ENCODE data around the gene SPACA1.
"Not testable (repeated sequence)": the region's sequence is repeated elsewhere in the genome, so short reads cannot be mapped to it uniquely, and the experiment has no call there.

The SPACA1 gene, protein sequence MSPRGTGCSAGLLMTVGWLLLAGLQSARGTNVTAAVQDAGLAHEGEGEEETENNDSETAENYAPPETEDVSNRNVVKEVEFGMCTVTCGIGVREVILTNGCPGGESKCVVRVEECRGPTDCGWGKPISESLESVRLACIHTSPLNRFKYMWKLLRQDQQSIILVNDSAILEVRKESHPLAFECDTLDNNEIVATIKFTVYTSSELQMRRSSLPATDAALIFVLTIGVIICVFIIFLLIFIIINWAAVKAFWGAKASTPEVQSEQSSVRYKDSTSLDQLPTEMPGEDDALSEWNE

DNA sequence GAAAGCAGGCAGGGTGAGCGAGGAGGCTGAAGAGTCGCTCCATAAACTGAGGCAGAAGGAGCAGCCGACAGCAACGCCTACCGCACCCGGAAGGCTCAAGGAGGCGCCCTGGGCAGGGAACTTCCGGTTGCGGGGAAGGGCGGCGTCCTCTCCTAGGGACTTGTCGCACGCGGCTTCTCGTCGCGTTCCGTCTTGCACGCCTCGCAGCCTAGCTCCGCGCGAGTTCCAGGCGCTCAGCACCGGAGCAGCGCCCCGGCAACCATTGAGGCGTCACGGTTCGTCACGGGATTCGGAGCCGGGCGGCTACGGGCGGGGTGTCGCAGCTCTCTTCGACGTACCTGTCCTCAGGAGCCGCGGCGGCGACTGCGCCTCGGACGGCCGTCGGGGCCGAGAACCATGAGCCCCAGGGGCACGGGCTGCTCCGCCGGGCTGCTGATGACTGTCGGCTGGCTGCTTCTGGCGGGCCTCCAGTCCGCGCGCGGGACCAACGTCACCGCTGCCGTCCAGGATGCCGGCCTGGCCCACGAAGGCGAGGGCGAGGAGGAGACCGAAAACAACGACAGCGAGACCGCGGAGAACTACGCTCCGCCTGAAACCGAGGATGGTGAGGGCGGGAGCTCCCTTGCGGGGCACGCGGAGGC, at the start of gene SPACA1:
TSS of gene SPACA1 (plus strand) at position 332 of the 641 bp plus-strand sequence. CDS start at position 397, 65 bp downstream.
- no peak for DNase-seq

DNA sequence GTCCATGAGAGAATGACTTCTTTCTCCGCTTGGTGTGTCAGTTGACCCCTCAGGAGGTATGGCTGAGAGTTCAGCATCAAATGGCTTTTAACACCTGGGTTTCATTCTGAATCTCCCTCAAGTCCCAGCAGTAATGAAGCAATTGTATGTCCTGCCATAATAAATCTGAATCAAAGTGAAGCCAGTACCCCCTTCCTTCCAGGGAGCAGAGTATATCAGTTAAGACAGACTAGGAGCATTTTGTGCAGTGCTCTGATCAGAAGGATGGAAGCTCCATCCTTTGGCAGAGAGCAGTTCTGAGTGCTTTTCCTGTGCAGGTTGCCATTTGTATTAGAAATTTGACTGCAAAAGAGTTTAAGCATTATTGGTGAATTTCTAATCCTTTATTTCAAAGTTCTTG, 46.9 kb upstream of the SPACA1 start:
- DNase-seq, result no peak

DNA sequence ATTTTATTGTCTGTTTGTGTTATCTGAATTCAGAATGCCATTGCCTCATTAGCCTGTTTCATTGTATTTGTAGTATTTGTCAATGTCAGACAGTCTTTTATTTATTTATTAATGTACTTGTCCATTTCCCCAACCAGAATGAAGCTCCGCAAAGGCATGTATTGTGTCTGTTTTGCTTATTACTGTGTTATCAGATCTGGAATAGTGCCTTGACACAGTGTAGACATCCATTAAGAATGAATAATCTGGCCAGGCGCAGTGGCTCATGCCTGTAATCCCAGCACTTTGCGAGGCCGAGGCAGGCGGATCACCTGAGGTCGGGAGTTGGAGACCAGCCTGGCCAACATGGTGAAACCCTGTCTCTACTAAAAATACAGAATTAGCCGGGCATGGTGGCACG, 46.4 kb upstream of the SPACA1 start:
- not testable (repeated sequence) for DNase-seq

DNA sequence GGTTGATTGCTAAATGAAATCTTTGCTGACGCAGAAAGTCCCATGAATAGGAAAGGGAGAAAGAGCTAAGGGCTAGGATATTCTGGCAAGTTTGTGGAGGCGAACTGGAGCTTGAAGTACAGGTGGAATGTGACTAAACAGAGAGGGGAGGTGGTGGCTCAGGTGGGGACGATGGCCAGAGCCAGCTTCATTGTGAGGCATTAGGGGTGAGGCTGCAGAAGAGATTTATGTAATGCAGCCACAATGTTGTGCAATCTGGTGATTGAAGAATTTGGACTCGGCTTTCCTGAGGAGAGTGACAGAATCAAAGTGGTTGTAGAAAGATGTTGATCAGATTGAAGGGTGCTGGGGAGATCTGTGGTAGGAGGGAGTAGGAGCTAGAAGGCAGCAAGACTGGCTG, 42.9 kb upstream of the SPACA1 start:
- DNase-seq, result no peak

DNA sequence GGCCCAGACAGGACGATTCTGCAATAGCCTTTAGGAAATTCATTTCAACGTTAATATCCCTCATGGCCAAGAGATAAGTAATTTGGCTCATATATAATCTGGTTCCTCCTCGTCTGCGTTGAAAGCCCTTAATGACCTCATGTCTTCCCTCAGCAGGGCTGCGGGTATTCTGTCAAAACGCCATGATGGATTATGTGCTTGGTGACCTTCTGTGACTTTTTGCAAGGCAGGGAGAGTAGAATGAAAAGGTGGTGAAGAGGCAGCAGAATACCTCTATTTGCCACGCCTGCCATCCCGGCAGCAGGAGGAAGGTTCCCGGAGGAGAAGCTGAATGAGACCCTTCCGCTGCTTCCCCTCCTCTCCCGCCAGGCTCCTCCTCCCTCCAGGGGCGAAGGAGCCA, 41.1 kb upstream of the SPACA1 start:
- DNase-seq, result no peak

DNA sequence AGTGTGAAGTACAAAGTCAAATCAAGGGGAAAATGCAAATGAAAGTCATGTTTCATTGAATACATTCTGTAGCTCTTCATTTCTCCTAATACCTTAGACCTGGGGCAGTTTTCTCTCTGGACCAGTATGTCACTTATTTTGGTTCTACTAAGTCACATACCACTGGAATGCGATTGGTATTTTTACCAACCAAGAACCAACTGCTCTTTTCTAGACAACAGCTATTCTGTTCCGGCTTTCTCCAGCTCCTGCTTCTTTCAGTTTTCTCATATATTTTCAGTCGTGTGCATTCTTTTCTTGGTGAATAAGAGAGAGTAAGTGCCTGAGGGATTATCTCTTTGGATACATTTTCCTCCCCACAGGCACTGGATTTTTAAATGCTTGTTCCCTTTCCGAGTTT, 39.2 kb upstream of the SPACA1 start:
- no peak for DNase-seq

DNA sequence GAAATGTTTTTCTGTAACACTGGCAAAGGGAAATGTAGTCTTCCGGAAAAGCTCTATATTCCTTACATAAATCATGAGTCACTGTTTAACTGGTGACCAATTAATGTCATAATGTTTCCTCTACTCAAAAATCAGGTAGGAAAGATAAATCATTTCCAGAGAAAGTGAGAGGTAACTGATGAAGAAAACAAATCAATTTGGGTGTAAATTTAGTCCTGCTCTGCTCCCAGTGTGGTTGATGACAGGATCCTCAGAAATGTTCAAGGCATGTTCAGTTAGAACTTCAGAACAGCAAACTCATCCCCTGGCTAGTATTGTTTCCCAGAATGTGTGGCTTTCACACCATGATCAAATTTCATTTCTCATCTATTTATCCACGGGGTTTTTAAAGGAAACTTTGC, 38.8 kb upstream of the SPACA1 start:
- no peak for DNase-seq

DNA sequence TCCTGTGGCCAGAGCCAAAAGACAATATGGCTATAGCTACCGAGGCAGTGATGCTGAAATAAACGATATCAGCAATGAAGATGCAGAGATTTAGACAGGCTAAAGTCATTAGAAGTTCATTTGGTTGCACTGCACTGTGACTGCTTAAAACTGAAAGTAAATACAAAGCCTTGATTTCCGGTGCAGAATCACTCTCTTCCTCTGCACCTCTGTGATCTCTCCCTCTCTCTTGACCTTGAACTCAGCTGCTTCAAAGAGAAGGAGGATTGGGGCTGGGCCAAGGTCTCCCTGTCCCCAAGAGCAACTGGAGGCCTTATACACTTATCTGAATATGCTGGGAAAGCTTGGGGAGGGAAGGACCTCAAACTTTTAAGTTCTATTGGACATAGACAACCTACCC, 34.6 kb upstream of the SPACA1 start:
- no peak for DNase-seq

DNA sequence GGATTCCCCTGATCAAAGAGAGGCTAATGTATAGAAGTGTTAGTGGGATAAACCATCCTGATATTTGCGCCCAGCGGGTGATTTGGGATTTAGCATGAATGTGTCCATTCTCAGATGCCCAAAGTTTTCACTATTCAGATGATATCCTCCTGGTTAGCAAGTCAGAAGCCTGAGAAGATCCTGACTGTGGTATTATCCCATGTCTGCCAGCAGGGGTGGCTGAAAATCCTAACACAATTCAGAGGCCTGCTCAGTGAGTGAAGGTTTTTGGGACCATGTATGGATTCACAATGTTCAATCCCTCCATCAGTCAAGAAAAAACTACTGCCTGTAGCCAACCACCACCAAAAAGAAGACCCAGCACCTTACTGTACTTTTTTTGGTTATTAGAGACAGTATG, 34.1 kb upstream of the SPACA1 start:
- no peak for DNase-seq

DNA sequence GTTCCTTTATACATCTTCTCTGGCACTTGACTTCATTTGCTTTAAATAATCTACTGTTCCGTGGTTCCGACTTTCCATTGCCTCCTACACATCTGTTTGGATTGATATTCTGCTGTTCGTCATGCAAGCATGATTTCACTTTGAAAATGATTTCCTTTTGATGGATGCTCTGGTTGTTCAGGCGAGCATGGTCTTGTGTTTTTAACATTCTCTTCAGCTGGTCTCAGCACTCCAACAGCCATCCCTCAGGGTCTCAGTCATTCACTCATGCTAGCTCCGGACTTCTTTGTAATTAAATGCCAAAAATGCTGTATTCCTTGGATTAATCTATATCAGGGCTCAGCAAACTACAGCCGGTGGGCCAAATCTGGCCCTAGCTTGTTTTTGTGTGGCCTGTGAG, 27.2 kb upstream of the SPACA1 start:
- DNase-seq, result no peak

DNA sequence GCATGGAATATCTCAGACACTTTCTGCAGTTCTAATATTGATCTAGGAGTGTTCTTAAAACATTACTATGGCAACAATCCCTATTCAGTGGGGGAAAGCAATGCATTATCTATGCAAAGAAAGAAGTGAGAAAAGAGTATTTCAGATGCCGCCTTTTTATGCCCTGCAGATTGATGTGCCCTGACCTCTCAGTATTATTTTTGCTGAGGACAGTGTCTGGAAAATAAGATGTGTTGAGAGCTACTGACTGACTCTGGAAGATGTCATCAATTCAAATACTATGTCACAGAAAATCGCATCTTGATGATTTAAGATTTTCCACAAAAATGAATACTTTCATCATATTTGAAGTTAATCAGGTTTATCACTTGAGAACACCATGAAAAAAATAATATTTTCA, 22.9 kb upstream of the SPACA1 start:
- no peak for DNase-seq

DNA sequence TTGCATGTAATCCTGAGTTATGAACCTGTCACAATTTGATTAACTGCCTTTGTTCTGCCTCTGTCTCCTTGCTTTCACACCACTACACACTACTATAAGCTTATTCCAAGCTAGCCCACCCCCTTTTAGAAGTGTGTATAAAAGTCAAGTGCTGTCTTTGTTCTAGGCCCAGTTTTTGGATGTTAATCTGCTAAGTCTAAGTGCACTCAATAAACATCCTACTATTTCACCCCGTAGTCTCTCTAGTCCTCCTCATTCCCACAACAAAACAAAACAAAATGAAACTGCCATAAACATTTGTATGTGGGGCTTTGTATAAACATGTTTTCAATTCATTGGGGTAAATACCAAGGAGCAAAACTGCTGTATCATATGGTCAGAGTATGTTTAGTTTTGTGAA, 16.1 kb upstream of the SPACA1 start:
- no peak for DNase-seq

DNA sequence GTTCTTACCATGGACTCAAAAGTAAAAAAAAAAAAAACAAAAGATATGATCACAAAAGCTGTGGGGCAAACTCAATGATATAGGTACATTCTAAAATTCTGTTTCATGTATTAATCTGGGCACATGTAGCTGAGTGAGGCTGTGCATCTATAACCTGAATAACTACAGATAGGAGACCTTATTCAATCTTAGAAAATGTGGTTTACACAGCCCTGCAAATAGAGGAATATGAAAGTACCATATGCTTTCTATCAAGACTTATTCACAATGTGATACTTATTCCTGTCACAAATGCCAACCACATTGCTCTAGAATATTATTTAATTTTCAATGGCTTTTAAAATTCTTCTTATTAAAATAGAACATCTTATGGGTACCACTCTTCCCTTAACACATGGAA, 3.1 kb upstream of the SPACA1 start:
- DNase-seq, result no peak

DNA sequence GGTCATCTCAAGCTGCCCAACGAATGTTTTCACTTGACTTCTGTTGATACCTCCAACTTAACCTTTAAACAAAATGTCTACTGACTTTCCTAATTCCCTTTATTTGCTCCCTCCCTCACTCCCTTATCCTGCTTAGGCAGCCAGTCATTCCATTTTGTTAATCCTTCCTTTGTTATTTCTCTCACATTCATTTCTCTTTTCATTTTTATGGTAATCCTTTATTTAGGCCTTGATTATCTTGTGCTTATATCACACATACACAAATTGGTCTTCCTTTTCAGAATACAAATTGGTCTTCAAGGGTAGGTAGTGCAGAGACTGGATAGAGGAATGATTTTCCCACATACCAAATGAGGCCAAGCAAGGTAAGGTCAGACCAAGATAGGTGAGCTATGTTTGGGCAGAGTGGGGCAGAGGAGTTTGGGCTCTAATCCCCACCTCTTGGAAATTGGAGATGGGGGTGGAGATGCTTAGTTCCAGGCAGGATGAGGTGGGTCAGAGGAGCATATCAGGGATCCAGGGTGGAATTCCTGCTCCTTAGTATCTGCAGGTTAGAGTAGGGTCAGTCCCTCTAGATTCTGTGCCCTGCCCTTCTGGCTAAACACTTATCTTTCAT, 2.0 kb upstream of the SPACA1 start:
- DNase-seq, result no peak

DNA sequence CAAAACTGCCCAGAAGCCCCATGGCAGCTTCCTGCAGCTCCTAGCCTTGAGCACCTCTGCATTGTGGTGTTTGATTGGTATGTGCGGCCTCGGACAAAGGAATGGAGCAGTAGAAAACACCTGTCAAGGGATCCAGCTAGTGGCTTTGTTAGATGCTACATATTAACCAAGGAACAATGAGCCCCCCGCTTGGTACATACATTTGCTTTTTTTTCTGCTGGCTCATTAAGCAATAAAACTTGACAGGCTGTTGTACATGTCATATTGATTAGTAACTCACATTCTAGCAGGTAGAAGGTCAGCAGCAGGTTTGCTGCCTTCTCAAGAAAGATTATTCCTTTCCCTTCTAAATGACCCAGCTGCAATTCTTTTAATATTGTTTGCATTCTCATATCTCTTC, 937 bp downstream of the SPACA1 start:
- DNase-seq, result no peak

DNA sequence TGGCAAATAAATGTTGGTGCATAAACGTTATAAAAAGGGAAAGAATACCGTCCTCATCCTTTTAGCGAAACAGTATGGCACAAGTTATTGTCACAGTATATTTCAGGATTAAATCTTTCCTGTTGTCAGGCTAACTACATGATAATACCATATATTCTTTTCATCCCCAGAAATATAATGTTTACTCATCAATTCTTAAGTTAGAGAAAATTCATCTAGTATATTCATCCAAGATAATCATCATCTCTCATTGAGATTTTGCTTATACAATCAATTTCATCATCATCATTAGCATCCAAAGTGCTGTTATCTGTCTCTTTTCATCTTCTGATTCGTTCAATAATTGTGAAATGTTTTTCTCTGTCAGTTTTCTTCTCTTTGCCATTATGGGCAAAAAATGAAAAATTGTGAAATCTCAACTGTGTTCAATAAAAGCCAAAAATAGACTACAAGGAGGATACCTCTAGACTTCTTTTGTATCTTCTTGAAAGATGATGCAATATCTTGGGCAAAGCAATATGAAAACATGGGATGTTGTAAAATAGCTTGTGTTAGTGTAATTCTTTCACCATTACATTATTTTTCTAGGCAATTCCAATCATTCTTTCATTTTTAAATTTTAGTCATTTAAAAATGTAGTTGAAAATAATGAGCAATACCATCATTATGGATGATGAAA, 2.6 kb downstream of the SPACA1 start:
- no peak for DNase-seq

DNA sequence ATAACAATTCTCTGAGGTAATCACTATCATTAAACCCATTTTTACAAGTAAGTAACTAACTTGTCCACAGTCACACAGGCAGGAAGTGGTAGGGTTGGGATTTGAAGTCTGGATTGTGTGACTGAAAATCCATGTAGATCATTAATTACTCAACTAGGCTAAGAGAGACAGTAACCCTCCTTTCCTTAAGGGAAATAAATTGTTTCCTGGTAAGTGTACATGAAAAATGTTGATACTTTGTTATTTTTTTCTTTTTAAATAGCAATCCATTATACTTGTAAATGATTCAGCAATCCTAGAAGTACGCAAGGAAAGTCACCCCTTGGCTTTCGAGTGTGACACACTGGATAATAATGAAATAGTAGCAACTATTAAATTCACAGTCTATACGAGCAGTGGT, 11.6 kb downstream of the SPACA1 start:
- no peak for DNase-seq

DNA sequence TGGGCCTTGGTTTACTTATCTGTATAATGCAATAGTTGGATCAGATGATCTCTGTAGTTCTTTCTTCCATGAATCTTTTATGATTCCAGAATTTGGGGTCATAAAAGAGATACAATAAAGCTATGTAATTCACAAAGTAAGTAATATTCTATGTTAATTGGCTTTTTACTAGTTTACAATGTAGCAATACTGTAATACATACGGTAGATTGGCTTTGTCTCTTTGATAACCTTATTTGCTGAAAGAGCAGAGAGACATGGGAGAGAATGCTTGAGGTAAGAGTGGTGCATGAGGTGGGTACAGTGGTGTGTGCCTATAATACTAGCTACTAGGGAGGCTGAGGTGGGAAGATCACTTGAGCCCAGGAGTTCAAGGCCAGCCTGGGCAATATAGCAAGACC, 14.7 kb downstream of the SPACA1 start:
- no peak for DNase-seq

DNA sequence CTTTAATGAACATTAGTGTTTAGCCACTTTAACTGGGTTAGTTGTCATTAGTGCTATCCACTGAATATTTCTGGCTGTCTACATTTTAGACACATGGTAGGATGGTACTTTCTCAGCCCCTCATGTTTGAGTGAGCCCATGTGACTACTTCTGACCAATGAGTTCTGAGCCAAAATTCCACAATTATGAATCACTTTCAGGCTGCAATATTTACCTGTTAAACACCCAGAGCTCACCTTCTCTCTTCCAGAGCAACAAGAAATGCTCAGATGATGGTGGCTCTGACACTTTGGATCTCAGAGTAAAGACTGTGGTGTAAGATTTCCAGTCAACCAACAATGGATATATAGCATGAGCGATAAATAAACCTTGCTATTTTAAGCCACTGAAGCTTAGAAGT, 24.8 kb downstream of the SPACA1 start:
- no peak for DNase-seq

DNA sequence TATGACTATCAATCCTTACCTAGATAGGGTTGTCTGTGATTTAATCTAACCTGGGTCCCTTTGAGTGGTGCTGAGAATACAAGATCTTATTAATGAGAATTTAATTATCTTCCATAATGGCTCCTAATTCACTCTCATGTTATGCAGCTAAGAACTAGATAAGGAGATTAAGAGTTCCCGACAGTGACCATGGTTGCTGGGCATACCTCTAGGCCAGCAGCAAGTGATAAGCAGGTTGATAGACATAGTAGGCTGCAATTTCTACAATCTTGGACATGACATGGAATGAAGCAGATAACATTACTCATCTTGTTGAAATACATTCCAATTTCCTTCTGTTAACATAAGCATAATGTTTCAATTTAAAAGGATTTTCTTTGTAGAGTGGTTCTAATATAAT, 27.1 kb downstream of the SPACA1 start:
- no peak for DNase-seq

DNA sequence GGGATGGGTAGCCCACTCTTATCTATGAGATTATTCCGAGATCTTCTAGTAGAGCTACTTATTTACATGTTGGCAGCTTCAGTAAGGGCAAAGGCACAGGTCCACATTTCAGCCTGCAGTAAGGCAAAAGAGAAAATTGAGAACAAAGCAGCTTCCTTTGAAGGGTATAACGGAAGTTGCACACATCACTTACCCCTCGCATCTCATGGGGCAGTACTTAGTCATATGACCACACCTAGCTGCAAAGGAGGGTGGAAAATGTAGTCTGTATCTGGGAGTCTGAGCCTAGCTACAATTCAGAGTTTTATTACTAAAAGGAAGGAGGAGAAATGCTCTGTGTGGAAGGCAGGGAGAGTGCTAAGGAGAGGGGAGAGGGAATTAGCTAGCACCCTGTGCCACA, 29.7 kb downstream of the SPACA1 start:
- no peak for DNase-seq

DNA sequence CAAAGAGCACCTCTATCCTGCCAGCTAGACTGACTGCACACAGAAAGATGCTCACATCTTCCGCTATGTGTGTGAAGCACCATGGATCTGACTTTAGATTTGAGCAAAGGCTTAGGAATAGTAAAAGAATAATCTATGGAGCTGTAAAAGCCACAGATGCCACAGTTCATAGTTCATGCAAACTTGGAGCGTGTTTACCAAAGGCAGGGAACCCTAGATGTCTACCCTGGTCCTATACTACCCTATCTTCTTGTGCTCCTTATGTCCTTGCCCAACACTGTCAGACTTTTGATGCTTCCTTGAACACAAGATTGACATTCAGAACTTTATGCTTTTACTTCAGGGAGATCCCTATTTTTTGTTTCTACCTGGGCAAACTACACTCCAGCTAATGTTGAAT, 39.2 kb downstream of the SPACA1 start:
- no peak for DNase-seq

DNA sequence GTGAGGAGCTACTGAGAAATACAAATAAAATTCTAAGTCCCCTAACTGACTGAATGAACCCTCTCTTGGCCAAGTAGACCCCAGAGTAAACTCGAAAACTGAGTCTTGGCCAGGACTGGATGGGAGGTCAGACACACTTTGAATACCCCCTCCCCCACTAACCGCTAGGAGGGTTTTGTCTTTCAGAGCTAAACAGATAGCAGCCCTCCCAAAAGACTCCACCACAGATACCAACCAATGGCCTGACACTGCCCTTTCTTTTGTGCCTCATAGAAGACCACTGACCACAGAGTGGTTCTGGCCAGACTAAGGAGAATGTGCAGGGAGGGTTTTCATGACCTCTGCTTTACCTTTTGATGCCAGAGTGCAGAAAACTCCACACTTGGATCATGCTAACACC, 42.1 kb downstream of the SPACA1 start:
- no peak for DNase-seq

DNA sequence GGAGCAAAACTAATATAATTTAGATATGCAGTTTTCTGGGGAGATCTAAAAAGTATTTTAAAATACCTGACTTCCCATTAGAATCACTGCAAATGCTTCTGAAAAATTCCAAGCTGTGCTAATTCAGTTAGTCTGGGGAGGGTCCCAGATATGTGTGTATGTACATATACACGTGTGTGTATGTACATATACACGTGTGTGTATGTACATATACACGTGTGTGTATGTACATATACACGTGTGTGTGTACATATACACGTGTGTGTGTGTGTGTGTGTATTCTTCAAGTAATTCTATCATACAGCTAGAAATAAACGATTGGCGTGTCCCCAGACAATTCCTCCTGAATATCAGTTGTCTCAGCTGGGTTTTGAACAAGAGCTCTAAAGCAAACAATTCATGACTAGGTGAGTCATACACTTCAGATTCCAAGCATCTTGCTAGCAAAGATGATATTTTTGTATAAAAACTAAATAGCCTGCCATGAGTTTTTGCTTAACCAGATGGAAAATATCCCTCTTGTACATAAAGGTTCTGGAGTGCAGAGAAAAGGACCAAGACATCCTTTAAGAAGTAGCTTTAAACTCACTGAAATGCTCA, 58.2 kb downstream of the SPACA1 start:
- no peak for DNase-seq

Data from activated CD4-positive, alpha-beta T cell treated with anti-CD3 and anti-CD28 coated beads for 1 hour (primary cell).